Measurements from ENCODE around the gene LRRN1.

Gene LRRN1

GRCh38 chr3:3783210-3783609, 16.0 kb upstream of the LRRN1 start:
- no peaks in the 10 kb centered on the region for H3K36me3 ChIP-seq (replicated peaks; ENCODE audit: low read depth, low read length)
- H3K79me2 ChIP-seq (ENCODE audit: low read length) = no peaks in the 10 kb centered on the region
- no peaks in the 10 kb centered on the region for H3K9me3 ChIP-seq (ENCODE audit: insufficient read depth, low read length)
- H3K9ac ChIP-seq (ENCODE audit: low read length) = no peak overlapping the region
- H3K4me2 ChIP-seq (ENCODE audit: low read length) = no peak overlapping the region
- H4K20me1 ChIP-seq (ENCODE audit: insufficient read depth, low read length) = no peaks in the 10 kb centered on the region
- H3K4me3 ChIP-seq (ENCODE audit: low read length) = no peak overlapping the region
- no peak overlapping the region for H3K27ac ChIP-seq (ENCODE audit: low read length)
- no peaks in the 10 kb centered on the region for H3K4me1 ChIP-seq (ENCODE audit: low read length)
- TF ChIP-seq, protein P1, sequence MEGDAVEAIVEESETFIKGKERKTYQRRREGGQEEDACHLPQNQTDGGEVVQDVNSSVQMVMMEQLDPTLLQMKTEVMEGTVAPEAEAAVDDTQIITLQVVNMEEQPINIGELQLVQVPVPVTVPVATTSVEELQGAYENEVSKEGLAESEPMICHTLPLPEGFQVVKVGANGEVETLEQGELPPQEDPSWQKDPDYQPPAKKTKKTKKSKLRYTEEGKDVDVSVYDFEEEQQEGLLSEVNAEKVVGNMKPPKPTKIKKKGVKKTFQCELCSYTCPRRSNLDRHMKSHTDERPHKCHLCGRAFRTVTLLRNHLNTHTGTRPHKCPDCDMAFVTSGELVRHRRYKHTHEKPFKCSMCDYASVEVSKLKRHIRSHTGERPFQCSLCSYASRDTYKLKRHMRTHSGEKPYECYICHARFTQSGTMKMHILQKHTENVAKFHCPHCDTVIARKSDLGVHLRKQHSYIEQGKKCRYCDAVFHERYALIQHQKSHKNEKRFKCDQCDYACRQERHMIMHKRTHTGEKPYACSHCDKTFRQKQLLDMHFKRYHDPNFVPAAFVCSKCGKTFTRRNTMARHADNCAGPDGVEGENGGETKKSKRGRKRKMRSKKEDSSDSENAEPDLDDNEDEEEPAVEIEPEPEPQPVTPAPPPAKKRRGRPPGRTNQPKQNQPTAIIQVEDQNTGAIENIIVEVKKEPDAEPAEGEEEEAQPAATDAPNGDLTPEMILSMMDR (IDR thresholded peaks at IDR 0.05; ENCODE audit: low read depth, low read length) = no peak
- TF ChIP-seq EZH2phosphoT487 (IDR thresholded peaks at IDR 0.05; ENCODE audit: low read depth) = no peak
- no peaks in the 10 kb centered on the region for H3K27me3 ChIP-seq (ENCODE audit: low read depth, low read length)
- H2AFZ ChIP-seq (ENCODE audit: low read depth, low read length) = no peak overlapping the region

DNA sequence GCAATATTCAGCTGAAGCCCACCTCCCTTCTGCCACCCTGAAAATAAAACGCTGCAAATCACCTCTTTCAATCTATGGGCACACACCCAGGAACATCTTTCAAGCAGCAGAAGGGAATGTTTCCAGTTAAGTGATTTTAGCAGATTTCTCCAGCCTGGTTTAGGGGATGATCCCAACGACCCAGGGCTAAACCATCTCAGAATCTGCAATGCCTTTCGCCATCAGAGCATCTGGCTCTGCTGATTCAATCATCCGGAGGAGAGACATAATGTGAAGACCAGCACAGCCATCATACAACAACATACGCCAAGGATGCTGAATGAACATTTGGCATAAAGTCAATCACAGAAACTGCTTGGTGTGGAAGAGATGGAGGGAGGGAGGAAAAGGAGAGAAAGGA, 15.5 kb upstream of the LRRN1 start:
- Histone ChIP-seq H4K20me1 (ENCODE audit: insufficient read depth, low read length) (no peaks in the 10 kb centered on the region), H3K4me1 (ENCODE audit: low read length) (no peaks in the 10 kb centered on the region), H3K27me3 (ENCODE audit: low read depth, low read length) (no peaks in the 10 kb centered on the region), H3K36me3 (replicated peaks; ENCODE audit: low read depth, low read length) (no peaks in the 10 kb centered on the region), H2AFZ (ENCODE audit: low read depth, low read length) (no peak overlapping the region), H3K79me2 (ENCODE audit: low read length) (no peaks in the 10 kb centered on the region), H3K9ac (ENCODE audit: low read length) (no peak overlapping the region), H3K27ac (ENCODE audit: low read length) (no peak overlapping the region), H3K4me2 (ENCODE audit: low read length) (no peak overlapping the region), H3K4me3 (ENCODE audit: low read length) (no peak overlapping the region), H3K9me3 (ENCODE audit: insufficient read depth, low read length) (no peaks in the 10 kb centered on the region)
- TF ChIP-seq EZH2phosphoT487 (IDR thresholded peaks at IDR 0.05; ENCODE audit: low read depth) = no peak
- TF ChIP-seq, protein P1 (IDR thresholded peaks at IDR 0.05; ENCODE audit: low read depth, low read length) = no peak

DNA sequence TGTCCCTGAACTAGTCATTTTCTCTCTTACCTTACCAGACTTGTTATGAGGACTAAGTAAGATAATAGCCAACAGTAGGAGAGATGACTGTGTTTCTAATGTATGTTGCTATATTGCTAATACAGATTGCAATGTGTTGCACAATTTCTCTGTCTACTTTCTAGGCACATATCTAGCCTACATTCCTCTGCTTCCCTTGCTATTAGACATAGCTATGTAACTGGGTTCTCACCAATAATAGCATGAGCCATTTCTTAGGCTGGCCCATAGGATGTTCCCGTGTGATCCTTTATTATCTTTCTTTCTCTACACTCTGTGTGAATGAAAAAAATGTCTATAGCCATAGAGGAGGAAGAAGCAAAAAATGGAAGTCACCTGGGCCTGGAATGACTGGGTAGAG, 6.8 kb upstream of the LRRN1 start:
- no peaks in the 10 kb centered on the region for H3K27me3 ChIP-seq (ENCODE audit: low read depth, low read length)
- no peak for TF ChIP-seq EZH2phosphoT487 (IDR thresholded peaks at IDR 0.05; ENCODE audit: low read depth)
- TF ChIP-seq, protein P1 (IDR thresholded peaks at IDR 0.05; ENCODE audit: low read depth, low read length) = no peak

DNA sequence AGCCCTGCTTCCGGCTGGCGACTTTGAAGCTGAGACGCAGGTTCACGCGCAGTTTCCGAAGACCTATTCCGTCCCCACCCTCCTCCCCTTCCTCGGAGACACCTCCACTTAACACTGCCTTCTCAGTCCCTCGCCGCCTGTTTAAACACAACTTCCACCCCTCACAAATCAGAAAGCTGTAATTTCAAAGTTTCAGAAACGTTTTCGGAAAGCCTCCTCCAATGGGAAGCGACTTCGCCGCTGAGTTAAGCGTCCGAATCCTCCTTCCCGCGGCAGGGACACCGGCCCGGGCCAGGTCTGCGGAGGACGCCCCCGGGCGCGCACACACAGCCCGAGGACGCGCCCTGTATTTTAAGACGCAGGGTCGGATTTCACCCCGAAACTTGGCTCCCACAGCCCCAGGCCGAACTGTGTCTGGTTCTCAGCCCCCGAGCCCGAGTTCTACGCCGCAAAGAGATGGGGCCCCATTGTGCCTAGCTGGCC, 559 bp upstream of the LRRN1 start:
- no peaks in the 10 kb centered on the region for H3K79me2 ChIP-seq (ENCODE audit: low read length)
- H2AFZ ChIP-seq (ENCODE audit: low read depth, low read length) = no peak overlapping the region
- H3K9me3 ChIP-seq (ENCODE audit: insufficient read depth, low read length) = no peaks in the 10 kb centered on the region
- no peaks in the 10 kb centered on the region for H4K20me1 ChIP-seq (ENCODE audit: insufficient read depth, low read length)
- H3K27me3 ChIP-seq (ENCODE audit: low read depth, low read length) = no peaks in the 10 kb centered on the region
- no peak overlapping the region for H3K4me2 ChIP-seq (ENCODE audit: low read length)
- no peaks in the 10 kb centered on the region for H3K4me1 ChIP-seq (ENCODE audit: low read length)
- no peak overlapping the region for H3K27ac ChIP-seq (ENCODE audit: low read length)
- no peaks in the 10 kb centered on the region for H3K36me3 ChIP-seq (replicated peaks; ENCODE audit: low read depth, low read length)
- no peak overlapping the region for H3K4me3 ChIP-seq (ENCODE audit: low read length)
- no peak overlapping the region for H3K9ac ChIP-seq (ENCODE audit: low read length)
- TF ChIP-seq, protein P1 (IDR thresholded peaks at IDR 0.05; ENCODE audit: low read depth, low read length) = no peak
- no peak for TF ChIP-seq EZH2phosphoT487 (IDR thresholded peaks at IDR 0.05; ENCODE audit: low read depth)

More for the DNA sequence above, 6.8 kb upstream of the LRRN1 start:
- H3K4me2 ChIP-seq (ENCODE audit: low read length) = no peak overlapping the region
- no peaks in the 10 kb centered on the region for H3K9me3 ChIP-seq (ENCODE audit: insufficient read depth, low read length)
- H2AFZ ChIP-seq (ENCODE audit: low read depth, low read length) = no peak overlapping the region
- H3K4me3 ChIP-seq (ENCODE audit: low read length) = no peak overlapping the region
- no peaks in the 10 kb centered on the region for H3K36me3 ChIP-seq (replicated peaks; ENCODE audit: low read depth, low read length)
- H3K4me1 ChIP-seq (ENCODE audit: low read length) = no peaks in the 10 kb centered on the region
- H4K20me1 ChIP-seq (ENCODE audit: insufficient read depth, low read length) = no peaks in the 10 kb centered on the region
- no peak overlapping the region for H3K9ac ChIP-seq (ENCODE audit: low read length)
- no peak overlapping the region for H3K27ac ChIP-seq (ENCODE audit: low read length)
- H3K79me2 ChIP-seq (ENCODE audit: low read length) = no peaks in the 10 kb centered on the region
